Esophagus squamous epithelium (tissue), 4 donors: Measurements from ENCODE around the gene PFDN2.

Experiments
- CTCF ChIP-seq, 6 experiments: fragments of 450-650 bp in 4 of 6; fragments of 200-600 bp in 2 of 6; sonication (generic) in 2 of 6; IDR thresholded peaks; one replicate each; pipeline ENCODE4 v1.5.1; 2016 to 2019; ENCODE audit warnings: antibody characterized with exemption in 6 of 6, mild to moderate bottlenecking in 4 of 6, moderate library complexity in 4 of 6
- POLR2A ChIP-seq, 4 donors: fragments of 450-650 bp; IDR thresholded peaks; one replicate each; pipeline ENCODE4 v1.6.1; 2017; ENCODE audit warnings: antibody characterized with exemption in 4 of 4, mild to moderate bottlenecking in 4 of 4, moderate library complexity in 3 of 4

GRCh38 chr1:161162806-161163205 lies 45.0 kb upstream of the PFDN2 start:
- no peak for TF ChIP-seq CTCF (IDR thresholded peaks at IDR 0.05)
- TF ChIP-seq POLR2A (IDR thresholded peaks at IDR 0.05): no peak
